ENCODE measurements around the gene TCF25.

- TF ChIP-seq, protein P1, sequence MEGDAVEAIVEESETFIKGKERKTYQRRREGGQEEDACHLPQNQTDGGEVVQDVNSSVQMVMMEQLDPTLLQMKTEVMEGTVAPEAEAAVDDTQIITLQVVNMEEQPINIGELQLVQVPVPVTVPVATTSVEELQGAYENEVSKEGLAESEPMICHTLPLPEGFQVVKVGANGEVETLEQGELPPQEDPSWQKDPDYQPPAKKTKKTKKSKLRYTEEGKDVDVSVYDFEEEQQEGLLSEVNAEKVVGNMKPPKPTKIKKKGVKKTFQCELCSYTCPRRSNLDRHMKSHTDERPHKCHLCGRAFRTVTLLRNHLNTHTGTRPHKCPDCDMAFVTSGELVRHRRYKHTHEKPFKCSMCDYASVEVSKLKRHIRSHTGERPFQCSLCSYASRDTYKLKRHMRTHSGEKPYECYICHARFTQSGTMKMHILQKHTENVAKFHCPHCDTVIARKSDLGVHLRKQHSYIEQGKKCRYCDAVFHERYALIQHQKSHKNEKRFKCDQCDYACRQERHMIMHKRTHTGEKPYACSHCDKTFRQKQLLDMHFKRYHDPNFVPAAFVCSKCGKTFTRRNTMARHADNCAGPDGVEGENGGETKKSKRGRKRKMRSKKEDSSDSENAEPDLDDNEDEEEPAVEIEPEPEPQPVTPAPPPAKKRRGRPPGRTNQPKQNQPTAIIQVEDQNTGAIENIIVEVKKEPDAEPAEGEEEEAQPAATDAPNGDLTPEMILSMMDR (conservative IDR thresholded peaks at IDR 0.05; ENCODE audit: low read length), result no peak
- no peak for TF ChIP-seq EZH2phosphoT487 (IDR thresholded peaks at IDR 0.05; ENCODE audit: borderline replicate concordance)
Measured at GRCh38 chr16:89955001-89955685, 81.8 kb downstream of the TCF25 start.
